Right ventricle myocardium inferior (tissue), 1 donor: ENCODE results near the gene C11orf21. TPM values are rescaled to one million over a fixed set of nuclear protein-coding genes. Genes with fewer than 3 reads are reported as not detected.
"Not testable (repeated sequence)": the region's sequence is repeated elsewhere in the genome, so short reads cannot be mapped to it uniquely, and the experiment has no call there.

Experiments
- ATAC-seq: fragments of 200-7000 bp; cut with Tn5 transposase; one replicate; pipeline ENCODE4 v1.9.1; 2020; ENCODE audit warnings: mild to moderate bottlenecking, moderate library complexity
- DNase-seq: peaks from one replicate; pipeline ENCODE4 v3.0.0; 2021; ENCODE audit errors: missing footprints
- intact Hi-C: fragments of 100-400 bp; cut with DNase I; formaldehyde crosslinking; loops from one replicate; pipeline ENCODE4 v1.11.0; 2022
- total RNA-seq: library from RNA; stranded (reverse); fragmentation: NEBNext Ultra II Directional; extraction: Animal tissue kit (Norgen Biotek cat#: 25700); gene quantifications from one replicate; pipeline ENCODE4 v1.2.1, GENCODE V29; 2021
- donor health status: DM: no; HTN: yes; CAD: no; lungs with severe emphysema.

The C11orf21 gene
- total RNA-seq, 1 donor from 2014 or later: 47.1 TPM

- no peak for ATAC-seq
- intact Hi-C loops: loop anchor here (10.0 kb wide), 1 partner anchor 594 kb away; no protein-coding TSS in a partner anchor
- no peak for DNase-seq
Observed at GRCh38 chr11:2300936-2301630, 635 bp downstream of the C11orf21 start.

DNA sequence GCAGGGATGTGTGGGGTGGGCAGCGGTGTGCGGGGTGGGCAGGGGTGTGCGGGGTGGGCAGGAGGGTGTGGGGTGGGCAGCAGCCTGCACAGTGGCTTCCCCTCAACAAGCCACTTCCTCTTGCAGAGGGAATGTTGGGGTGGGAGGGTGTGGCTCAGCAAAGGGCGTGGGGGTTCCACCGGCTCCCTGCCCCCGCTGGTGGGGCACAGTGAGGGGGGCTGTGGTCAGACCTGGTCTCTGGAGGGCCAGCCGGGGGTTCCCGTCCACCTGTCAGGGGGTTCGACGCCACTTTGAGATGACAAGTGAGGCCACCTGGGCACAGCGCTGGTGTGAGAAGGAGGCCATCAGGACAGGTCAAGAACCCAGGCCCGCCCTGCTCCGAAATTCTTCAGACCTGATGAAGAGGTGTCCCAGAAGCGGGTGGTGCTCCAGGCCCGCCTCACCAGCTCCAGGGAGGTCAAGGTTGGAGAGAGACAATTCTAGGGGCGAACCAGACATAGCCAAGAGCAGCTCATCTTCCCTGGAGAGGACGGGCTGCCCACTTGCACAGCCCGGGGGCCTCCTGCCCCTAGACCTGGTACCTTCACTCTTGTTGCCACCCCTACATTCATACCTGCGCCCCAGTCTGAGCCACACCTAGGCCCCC is 1.3 kb downstream of the C11orf21 start:
- intact Hi-C loops: loop anchor here (10.0 kb wide), 1 partner anchor 594 kb away; no protein-coding TSS in a partner anchor
- no peak for DNase-seq
- ATAC-seq: no peak

GRCh38 chr11:2299773-2300172 is 1.9 kb downstream of the C11orf21 start:
- no peak for DNase-seq
- no peak for ATAC-seq
- intact Hi-C loops: loop anchor here (10.0 kb wide), 1 partner anchor 595 kb away; no protein-coding TSS in a partner anchor

DNA sequence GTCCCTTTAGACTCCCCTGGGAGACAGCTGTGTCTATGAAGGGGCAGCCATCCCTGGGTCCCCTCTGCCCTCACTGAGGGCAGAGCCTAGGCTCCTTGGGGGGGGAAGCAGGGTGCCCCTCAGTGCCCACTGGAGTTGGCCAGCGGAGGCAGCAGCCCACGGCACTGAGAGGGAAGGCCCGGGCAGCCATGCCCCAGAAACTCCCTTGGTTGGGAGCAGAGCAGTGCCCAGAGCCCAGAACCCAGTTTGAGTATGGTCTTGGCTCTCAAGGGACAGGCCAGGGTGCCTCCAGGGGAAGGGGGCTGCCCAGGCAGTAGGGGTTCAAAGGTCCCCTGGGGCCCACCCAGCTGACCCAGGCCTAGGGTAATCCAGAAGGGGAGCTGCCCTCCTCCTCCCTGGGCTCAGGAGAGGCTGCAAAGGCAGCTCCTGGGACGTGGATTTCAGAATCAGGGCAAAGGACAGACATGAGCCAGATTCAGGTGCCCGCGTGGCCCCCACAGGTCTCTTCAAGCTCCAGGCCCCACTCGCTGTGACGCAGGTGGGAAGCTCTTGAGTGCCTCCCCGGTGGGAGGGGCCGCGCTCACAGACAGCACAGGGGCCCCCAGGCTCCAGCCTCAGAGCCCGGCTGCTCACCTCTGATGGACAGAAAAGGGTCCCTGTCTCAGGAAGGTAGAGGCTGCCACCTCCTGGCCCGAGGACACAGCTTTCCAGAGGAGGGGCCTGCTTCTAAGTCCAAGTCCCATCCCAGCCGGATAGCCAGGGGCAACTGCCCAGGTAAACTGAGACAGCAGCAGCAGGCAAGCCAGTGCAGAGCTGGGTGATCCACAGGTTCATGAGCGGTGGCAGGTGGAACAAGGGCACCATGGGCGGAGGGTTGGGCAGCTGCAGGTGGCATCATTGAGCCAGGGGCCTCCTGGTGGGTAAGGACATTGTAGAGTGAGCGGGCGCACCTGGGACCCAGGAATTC is 2.6 kb downstream of the C11orf21 start:
- DNase-seq: no peak
- intact Hi-C loops: no loop called here
- no peak for ATAC-seq

GRCh38 chr11:2298131-2298794 is 3.5 kb downstream of the C11orf21 start:
- DNase-seq: no peak
- intact Hi-C loops: no loop called here
- ATAC-seq: no peak

GRCh38 chr11:2297623-2298030 is 4.1 kb downstream of the C11orf21 start:
- no peak for ATAC-seq
- intact Hi-C loops: no loop called here
- DNase-seq: no peak

DNA sequence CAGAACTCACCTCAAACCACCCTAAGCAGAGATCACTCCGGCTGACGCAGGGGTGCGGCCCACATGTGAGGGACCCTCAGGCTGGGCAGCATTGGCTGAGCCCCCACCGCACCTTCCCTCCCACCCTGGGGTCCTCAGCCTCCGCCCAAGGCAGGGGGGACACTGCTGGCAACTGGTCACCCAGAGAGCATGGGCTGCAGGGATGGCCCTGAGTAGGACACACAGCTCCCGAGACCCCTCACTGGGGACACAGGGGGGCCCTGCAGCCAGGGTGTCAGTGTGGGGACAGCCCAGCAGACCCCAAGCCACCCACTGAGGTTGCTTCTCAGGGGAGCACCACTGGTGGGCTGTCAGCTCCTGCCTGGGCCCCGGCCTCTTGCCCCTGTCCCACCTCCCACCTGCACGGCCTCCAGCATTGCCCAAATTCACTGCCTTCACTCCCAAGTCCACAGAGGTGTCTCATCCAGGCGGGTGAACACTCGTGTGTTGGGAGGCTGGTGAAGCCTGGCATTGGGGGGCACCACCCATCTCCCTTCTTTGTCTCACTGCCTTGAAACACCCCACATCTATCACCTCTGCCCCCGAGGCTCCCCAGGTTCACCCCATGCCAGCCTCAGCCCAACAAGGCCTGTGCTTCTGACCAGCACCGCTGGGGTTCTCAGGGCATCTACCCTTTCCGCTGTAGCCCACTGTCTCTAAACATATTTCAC is 4.7 kb downstream of the C11orf21 start:
- intact Hi-C loops: no loop called here
- DNase-seq (no peak), ATAC-seq (no peak)

DNA sequence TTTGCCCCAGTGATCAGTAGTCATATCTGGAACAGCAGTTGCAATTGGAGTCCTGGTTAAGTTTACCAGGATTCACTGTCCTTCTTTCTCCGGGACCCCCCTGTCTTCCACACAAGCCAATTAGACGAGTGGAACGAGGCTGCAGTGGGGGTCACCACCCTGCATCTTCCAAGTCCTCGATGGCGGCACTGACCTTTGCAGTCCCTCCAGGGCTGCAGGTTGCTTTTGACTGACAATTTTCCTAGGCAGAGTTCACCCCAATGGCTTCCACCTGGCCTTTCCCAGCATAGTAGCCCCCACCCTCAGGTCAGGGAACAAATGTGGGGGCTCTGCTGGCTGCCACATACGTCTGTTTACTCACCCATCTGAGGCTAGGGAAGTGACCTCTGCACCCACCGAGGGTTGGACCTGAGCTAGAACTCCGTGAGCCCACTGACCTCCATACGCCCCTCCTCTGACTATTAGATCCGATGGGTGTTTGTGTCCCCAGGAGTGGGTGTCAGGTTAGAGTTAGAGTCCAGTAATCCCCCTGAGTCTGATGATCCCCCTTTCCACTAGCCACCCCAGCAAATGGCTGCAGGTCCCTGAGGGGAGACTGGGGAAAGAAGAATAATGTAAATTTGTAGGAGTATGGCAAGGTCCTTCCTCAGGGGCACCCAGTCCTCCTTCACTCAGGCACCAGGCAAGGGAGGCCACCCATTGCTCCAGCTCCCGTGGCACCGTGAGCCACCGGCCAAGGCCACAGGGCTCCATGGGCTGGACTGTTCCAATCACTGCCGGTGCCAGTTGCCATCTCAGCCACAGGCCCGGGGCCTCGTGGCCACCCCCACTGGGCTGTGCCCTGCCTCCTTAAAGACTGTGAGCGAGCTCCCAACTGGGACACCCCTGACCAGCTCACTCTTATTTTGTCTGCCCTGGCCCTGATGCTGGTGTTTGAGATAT is 5.5 kb downstream of the C11orf21 start:
- no peak for ATAC-seq
- no peak for DNase-seq
- intact Hi-C loops: no loop called here

- ATAC-seq: no peak
- intact Hi-C loops: no loop called here
- DNase-seq: no peak
Observed at GRCh38 chr11:2294926-2295290, 6.8 kb downstream of the C11orf21 start.

DNA sequence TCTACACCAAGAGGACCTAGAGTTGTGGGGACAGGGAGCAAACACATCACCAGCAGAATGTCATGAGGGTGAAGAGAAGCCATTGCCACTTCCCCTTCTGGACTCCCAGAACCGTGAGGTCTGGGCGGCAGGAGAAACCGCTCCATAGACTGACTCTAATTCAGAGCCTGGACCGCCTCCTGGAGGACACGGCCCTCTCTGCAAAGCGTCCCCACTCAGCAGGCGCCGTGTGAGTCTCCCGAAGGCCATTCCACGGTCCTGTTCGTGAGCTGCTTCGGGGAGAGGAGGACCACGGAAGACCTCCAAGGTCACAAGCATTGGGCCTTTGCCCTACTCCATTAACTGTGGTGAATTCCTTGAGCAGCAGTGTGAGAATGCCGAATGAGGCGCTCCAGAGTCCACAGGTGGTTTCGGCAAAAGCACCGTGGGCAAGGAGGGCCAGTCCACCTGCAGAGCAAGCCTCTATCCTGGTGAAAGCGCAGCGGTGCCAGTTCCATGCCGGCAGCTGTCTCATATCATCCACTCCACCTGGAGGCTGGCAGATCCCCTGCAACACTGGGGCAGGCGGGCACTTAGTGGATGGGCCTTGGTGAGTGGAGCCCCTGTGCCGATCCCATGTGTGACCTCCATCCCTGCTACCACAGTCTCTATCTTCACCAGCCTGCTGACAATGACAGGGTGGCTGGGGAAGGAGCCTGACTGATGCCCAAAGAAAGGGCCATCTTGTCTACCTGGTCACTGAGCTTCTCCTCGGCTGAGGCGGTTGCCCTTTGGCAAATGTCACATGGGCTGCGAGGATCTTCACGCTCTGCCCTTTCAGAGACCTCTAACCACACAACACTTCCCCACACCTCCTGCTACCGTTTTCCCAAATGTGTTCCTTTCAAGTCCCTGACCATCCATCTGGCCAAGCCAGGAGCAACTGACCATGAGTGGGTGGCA is 7.5 kb downstream of the C11orf21 start:
- ATAC-seq (no peak), DNase-seq (peak; percentile 65)
- intact Hi-C loops: no loop called here

DNA sequence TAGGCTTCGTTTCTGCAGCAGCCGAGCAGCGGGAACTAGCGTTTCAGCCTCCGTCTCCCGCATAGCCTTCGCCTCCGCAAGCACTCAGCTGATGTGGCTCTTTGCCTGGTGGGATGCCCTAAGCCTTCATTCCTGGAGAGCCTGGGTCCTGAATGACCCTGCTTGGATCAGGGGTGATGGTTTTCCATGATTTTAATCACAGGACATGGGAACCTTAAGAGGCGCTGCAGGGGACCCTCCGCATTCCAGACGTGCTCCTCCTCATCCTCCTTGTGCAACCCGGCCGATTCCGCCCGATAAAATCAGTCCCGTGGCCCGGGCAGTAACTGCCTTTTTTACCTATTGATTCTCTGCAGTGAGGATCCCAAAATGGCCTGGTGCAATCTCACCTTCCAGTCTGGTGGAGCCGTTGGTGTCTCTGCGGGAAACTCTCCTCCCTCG is 8.2 kb downstream of the C11orf21 start:
- intact Hi-C loops: no loop called here
- no peak for ATAC-seq

DNA sequence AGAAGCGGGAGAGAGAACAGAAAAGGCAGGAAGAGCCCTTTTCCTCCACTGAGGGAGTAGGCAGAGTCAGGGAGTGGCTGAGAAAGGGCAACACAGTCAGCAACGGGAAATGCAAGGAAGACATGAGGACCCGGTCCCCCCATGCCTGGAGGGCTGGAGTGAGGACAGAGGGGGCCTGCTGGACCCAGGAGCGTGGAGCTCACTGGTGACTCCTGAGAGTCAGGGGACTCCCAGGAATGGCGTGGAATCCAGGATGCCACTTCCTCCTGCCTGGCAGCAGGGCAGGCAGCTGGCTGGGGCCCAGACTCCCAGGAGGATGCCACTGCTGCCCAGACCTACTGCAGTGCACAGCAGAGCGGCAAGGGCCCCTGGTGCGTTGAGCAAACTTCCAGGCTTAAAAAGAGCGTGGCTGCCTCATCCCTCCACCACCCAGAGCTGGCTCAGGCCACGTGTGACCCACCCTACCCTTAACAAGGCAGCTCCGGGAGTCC is 11.3 kb downstream of the C11orf21 start:
- no peak for DNase-seq
- intact Hi-C loops: no loop called here
- ATAC-seq: no peak

More for the DNA sequence above, 8.2 kb downstream of the C11orf21 start:
- no peak for DNase-seq

DNA sequence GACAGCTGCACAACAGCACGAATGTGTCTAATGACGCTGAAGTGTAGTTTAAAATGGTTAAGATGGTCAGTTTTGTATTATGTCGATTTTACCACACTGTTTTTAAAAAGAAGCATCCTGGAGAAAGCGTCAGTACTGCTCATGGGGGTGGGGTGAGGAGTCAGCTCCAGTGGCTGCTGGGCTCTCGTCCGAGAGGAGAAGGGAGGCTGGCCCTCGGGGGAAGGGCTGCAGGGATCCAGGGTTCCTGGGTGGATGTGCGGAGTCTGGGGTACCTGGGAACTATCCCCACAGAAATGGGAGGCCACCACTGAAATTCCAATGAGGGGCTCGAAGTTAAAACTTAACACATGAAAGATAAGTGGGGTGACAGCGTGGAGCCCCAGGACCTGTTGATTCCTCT is 11.9 kb downstream of the C11orf21 start:
- no peak for ATAC-seq
- intact Hi-C loops: no loop called here
- DNase-seq: no peak

DNA sequence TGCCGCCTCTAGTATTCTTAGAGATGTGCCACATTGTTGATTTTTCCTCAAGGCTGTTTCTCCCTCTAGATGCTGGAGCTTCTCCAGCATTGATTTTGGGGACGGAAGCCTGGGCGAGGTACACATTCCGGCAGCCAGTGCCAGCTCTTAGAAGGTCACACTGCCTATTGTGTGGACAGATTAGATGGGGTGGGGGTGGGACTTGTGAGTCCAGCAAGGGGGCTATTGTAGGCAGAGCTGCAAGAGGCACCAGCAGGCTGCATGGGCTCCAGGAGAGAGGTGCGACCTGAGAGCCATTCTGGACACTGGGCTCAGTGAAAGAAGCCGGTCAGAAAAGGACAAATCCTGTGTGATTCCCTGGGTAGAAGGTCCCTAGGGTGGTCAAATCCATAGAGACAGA is 12.4 kb downstream of the C11orf21 start:
- intact Hi-C loops: no loop called here
- no peak for ATAC-seq
- DNase-seq: no peak

DNA sequence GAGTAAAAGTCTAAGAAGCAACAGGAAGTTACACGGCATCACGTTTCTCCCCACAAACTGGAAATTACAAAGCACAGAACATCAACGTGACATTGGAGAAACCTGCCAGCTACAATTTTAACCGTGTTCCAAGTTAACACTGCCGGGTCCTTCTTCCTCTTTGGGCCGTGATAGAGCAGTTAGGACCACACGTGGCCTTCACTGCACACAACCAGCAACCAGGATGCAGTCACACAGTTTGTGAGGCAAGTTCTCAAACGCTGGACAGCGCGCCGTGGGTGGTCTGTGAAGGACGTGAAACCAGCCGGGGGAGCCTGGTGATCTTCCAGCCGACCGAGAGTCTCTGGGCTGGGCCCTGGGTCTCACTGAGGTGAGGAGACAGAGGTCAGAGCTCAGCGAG is 14.6 kb downstream of the C11orf21 start:
- no peak for DNase-seq

DNA sequence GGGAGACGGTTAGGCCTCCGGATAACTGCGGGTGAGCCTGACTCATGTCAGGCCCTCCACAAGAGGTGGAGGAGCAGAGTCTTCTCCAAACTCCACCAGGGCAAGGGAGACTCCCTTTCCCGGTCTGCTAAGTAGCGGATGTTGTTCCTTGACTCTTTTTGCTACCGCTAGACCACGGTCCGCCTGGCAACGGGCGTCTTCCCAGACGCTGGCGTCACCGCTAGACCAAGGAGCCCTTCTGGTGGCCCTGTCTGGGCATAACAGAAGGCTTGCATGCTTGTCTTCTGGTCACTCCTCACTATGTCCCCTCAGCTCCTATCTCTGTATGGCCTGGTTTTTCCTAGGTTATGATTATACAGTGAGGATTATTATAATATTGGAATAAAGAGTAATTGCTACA is 15.4 kb downstream of the C11orf21 start:
- intact Hi-C loops, ATAC-seq, DNase-seq: not testable (repeated sequence)

More for the DNA sequence above, 14.6 kb downstream of the C11orf21 start:
- intact Hi-C loops: no loop called here
- no peak for ATAC-seq
